Progenitor cell of endocrine pancreas (in vitro differentiated cells): ENCODE results near the gene SEMA3E. TPM values are rescaled to one million over a fixed set of nuclear protein-coding genes. Genes with fewer than 3 reads are reported as not detected.

Experiments used
- DNase-seq: peaks from one replicate; pipeline ENCODE4 v3.0.0; 2021; ENCODE audit warnings: low spot score; ENCODE audit not compliant: unreplicated experiment
- H3K27ac Mint-ChIP-seq: 2 replicates; pipeline ENCODE4 v1.8.0; 2021; ENCODE audit warnings: mild to moderate bottlenecking, moderate library complexity, mixed read lengths
- H3K27me3 Mint-ChIP-seq: 2 replicates; pipeline ENCODE4 v1.8.0; 2021; ENCODE audit warnings: mixed read lengths
- H3K36me3 Mint-ChIP-seq: 2 replicates; pipeline ENCODE4 v1.8.0; 2022; ENCODE audit warnings: mixed read lengths; ENCODE audit not compliant: insufficient read depth
- H3K4me1 Mint-ChIP-seq: 2 replicates; pipeline ENCODE4 v1.8.0; 2021; ENCODE audit warnings: low read depth, mixed read lengths
- H3K4me3 Mint-ChIP-seq: 2 replicates; pipeline ENCODE4 v1.8.0; 2021; ENCODE audit warnings: low read depth, mild to moderate bottlenecking, moderate library complexity, mixed read lengths
- H3K9me3 Mint-ChIP-seq: 2 replicates; pipeline ENCODE4 v1.8.0; 2021; ENCODE audit warnings: low read depth, mixed read lengths
- total RNA-seq: library from RNA; stranded (reverse); gene quantifications from 2 replicates; pipeline ENCODE4 v1.2.1, GENCODE V29; 2021
- TF ChIP-seq, protein P1 (sequence below): fragments of 200-600 bp; sonication (generic); IDR thresholded peaks from one replicate; pipeline ENCODE4 v1.5.0; 2021; ENCODE audit warnings: antibody characterized with exemption, mild to moderate bottlenecking; ENCODE audit not compliant: unreplicated experiment

Gene SEMA3E
- total RNA-seq, 1 donor from 2014 or later: 1.1 TPM

DNA sequence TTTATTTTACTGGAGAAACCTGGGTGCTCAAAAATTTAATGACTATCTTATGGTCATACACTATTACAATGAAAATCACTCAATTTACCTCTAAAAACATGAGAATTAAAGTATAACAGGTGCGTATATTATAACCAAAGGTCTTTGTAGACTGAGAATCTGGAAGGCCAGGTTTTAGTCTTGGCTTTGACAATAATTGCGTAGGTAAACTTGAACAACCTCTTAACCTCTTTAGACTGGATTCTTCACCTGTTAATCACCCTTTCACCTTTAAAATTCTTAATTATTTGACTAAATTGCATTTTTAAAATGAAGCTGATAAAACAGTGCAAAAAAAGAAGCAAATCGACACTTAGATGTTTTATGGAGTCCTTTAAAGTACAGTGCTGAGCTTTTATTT, 156.1 kb downstream of the SEMA3E start:
- Mint-ChIP-seq H3K27ac (no peak overlapping the region), H3K36me3 (no peaks in the 10 kb centered on the region), H3K4me1 (peaks cover 6% of the 10 kb centered on the region), H3K9me3 (no peaks in the 10 kb centered on the region), H3K4me3 (no peak overlapping the region), H3K27me3 (no peaks in the 10 kb centered on the region)
- no peak for DNase-seq
- TF ChIP-seq, protein P1, sequence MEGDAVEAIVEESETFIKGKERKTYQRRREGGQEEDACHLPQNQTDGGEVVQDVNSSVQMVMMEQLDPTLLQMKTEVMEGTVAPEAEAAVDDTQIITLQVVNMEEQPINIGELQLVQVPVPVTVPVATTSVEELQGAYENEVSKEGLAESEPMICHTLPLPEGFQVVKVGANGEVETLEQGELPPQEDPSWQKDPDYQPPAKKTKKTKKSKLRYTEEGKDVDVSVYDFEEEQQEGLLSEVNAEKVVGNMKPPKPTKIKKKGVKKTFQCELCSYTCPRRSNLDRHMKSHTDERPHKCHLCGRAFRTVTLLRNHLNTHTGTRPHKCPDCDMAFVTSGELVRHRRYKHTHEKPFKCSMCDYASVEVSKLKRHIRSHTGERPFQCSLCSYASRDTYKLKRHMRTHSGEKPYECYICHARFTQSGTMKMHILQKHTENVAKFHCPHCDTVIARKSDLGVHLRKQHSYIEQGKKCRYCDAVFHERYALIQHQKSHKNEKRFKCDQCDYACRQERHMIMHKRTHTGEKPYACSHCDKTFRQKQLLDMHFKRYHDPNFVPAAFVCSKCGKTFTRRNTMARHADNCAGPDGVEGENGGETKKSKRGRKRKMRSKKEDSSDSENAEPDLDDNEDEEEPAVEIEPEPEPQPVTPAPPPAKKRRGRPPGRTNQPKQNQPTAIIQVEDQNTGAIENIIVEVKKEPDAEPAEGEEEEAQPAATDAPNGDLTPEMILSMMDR: no peak

DNA sequence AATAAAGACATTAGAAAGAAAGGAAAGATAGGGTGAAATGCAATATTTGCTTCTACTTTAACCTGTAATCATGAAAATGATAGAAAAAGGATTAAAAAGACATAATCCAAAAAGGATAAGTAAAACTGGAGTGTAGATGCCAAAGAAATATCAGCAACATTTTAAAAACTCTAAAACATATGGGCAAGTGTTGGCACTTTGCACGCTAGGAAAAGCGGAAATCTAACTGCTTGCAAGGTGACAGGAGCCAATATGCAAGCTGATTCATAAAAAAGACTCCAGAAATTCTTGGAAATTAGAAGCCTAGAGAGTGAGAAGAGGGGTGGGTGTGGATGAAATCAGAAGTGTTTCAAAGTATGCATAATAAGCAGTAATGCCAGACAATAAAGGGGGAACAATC, 161.1 kb downstream of the SEMA3E start:
- TF ChIP-seq, protein P1: no peak
- Mint-ChIP-seq H3K36me3 (no peaks in the 10 kb centered on the region), H3K4me1 (no peaks in the 10 kb centered on the region), H3K9me3 (peaks cover 1% of the 10 kb centered on the region), H3K4me3 (no peak overlapping the region), H3K27ac (no peak overlapping the region), H3K27me3 (no peaks in the 10 kb centered on the region)
- no peak for DNase-seq

DNA sequence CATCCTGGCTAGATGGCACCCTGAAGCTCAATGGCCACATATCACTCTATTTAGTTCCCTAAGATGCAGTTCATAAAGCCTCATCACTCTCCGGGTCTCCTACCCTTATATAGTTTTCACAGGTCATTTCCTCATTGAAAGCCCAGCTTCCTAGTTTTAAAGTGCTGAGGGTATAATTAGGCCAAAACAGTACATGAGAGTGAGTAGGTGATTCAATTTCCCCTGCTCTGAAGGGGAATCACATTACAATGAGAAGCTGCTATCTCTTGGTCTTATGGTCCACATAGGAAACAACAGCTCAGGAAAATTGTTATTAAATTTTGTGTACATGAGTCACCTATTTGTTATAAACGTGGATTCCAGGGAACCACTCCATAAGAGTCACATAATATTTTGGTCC, 162.0 kb downstream of the SEMA3E start:
- DNase-seq: no peak
- Mint-ChIP-seq H3K27ac (no peak overlapping the region), H3K36me3 (no peaks in the 10 kb centered on the region), H3K27me3 (no peaks in the 10 kb centered on the region), H3K4me3 (no peak overlapping the region), H3K9me3 (peaks cover 4% of the 10 kb centered on the region), H3K4me1 (peaks cover 1% of the 10 kb centered on the region)
- TF ChIP-seq, protein P1: no peak

DNA sequence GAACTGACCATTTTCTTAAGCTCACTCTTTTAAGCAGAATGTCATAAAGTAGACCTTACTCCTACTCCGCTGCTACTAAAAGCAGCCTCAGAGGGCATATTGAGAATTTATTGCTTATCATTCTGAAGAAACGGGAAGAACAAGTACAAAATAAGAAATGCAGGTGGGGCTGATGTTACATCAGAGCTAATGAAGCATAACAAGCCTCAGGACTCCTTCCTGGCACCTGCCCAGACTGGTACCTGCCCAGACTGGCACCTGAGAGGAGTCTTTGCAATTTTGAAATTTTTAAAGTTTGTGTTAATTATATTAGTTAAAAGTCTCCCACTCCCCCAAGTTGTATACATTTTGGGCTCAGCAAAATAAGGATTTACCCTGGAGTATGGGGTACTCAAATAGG, 162.4 kb downstream of the SEMA3E start:
- no peak for DNase-seq
- Mint-ChIP-seq H3K27ac (no peak overlapping the region), H3K4me1 (peaks cover 1% of the 10 kb centered on the region), H3K4me3 (no peak overlapping the region), H3K9me3 (peaks cover 4% of the 10 kb centered on the region), H3K27me3 (no peaks in the 10 kb centered on the region), H3K36me3 (no peaks in the 10 kb centered on the region)
- TF ChIP-seq, protein P1: no peak

DNA sequence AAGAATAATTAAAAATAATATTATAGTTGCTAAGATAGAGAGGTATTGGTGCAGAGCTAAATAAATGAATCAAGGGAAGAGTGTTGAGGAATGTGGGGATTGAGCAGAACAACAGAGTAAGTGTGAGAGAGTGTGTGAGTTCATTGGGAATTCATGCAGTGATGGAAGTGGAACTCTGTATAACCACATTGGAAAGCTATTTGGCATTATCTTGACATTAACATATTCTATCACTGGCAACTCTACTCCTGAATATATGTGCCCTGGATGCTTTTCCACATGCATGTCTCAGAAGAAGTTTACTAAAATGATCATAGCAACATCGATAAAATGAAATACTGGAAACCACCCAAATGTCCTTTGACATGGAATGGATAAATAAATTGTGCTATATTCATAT, 164.1 kb downstream of the SEMA3E start:
- no peak for DNase-seq
- Mint-ChIP-seq H3K27ac (no peak overlapping the region), H3K4me1 (peaks cover 1% of the 10 kb centered on the region), H3K9me3 (peaks cover 4% of the 10 kb centered on the region), H3K36me3 (no peaks in the 10 kb centered on the region), H3K27me3 (no peaks in the 10 kb centered on the region), H3K4me3 (no peak overlapping the region)
- TF ChIP-seq, protein P1: no peak
